NT2/D1 (cell line): ENCODE results near the gene LCE2D.

Experiments used
- SUZ12 ChIP-seq: IDR thresholded peaks from 2 replicates; pipeline ENCODE4 v1.6.1; 2011; ENCODE audit not compliant: insufficient read length, insufficient read depth; ENCODE audit errors: extremely low read depth
- ZNF274 ChIP-seq: IDR thresholded peaks from 2 replicates; pipeline ENCODE4 v1.6.1; 2011; ENCODE audit warnings: mild to moderate bottlenecking, low read depth, low read length

- TF ChIP-seq SUZ12 (no peak), ZNF274 (no peak)
Measured at GRCh38 chr1:152630596-152630995, 32.6 kb upstream of the LCE2D start.
